ENCODE measurements around the gene NRM. TPM values are rescaled to one million over a fixed set of nuclear protein-coding genes. Genes with fewer than 3 reads are reported as not detected.
A peak's percentile ranks its signal among the peaks of the same experiment; 100 is the strongest.
"Not testable (repeated sequence)": the region's sequence is repeated elsewhere in the genome, so short reads cannot be mapped to it uniquely, and the experiment has no call there.

The NRM gene
- total RNA-seq, 4 donors from 2014 or later = 6.0 to 13.3 (median 6.9) TPM

DNA sequence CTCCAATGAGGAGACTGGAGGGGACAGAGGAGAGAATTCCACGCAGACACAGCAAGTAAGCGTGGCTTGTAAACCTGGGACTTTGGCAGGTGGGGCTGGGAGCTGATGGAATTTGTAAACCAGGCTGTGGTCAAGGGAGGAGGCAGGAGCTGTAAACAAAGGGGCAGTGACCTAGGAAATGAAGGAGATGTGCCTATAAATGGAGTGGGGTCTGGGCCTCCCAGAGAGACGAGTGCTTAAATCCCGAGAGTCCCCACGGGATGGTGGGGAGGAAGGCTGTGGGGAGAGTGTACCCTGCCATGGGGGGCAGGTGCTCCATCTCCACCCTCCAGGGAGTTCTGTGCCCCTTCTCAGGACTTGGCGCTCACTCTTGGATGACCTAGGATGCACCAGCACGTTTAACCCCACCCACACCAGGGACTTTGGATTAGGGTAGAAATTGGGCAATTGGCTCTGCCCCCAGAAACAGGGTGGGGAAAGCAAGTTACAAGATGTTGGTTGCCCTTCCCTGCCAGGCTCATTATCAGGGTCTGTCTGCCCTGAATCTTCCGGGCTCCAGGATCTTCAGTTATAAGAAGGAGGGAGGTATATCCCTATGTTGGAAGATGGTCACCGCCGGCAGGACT, 14.0 kb downstream of the NRM start:
- Histone ChIP-seq H3K4me3 (no peak overlapping the region), H3K9me3 (no peaks in the 10 kb centered on the region), H3K4me1 (peaks cover 0 to 45% (median 33%) of the 10 kb centered on the region in 4 donors), H3K27ac (no peak overlapping the region), H3K27me3 (no peaks in the 10 kb centered on the region), H3K36me3 (peaks cover 5 to 52% (median 13%) of the 10 kb centered on the region in 3 donors)
- TF ChIP-seq POLR2A (IDR thresholded peaks at IDR 0.05) (no peak), EP300 (IDR thresholded peaks at IDR 0.05) (no peak)
- TF ChIP-seq, protein P1, sequence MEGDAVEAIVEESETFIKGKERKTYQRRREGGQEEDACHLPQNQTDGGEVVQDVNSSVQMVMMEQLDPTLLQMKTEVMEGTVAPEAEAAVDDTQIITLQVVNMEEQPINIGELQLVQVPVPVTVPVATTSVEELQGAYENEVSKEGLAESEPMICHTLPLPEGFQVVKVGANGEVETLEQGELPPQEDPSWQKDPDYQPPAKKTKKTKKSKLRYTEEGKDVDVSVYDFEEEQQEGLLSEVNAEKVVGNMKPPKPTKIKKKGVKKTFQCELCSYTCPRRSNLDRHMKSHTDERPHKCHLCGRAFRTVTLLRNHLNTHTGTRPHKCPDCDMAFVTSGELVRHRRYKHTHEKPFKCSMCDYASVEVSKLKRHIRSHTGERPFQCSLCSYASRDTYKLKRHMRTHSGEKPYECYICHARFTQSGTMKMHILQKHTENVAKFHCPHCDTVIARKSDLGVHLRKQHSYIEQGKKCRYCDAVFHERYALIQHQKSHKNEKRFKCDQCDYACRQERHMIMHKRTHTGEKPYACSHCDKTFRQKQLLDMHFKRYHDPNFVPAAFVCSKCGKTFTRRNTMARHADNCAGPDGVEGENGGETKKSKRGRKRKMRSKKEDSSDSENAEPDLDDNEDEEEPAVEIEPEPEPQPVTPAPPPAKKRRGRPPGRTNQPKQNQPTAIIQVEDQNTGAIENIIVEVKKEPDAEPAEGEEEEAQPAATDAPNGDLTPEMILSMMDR (IDR thresholded peaks at IDR 0.05) = no peak
- DNase-seq (ENCODE audit: low spot score in 2 of 2) = no peak
- WGBS, 2 donors = 72 to 79% methylated on average over 10 of the region's 10 CpGs

DNA sequence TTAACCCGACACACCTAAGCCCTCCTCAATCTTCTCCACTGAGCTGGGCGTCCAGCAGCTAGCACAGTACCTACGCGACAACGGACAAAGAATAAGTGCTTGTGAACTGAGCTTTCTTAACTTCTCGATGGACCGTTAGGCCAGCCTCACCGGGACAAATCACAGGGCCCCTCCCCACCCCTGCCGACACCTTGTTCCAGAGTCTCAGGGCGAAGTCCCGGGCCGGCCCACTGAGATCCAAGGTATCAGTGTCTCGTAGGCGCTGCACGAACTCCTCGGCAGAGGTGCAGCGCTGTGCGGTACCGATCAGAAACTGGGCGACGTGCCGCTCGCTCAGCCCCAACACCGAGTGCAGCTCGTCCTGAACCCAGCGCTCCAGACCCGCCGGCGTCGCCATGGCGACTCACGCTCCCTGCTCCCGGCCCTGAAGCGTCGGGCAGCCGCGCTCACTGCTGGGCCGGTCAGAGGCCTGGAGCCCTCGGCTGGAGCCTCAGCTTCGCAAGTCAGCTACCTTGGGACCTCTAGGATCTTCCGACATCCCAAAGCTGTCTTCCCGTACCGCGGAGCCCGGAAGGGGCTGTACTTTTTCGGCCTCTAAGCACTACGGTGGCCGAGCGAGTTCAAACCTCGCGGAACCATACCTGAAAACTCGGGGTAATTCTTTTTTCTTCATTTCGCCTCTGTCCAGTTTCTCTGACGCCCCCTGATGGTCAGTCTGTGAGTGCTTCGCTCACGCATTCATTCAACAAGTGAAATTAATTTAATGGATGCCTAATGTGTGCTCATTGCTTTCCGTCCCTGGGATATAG, 18.1 kb downstream of the NRM start, which contains the start of gene DHX16:
DHX16 (minus strand) TSS at position 562 of the 809 bp plus-strand sequence; CDS start at position 397, 165 bp downstream.
- TF ChIP-seq, protein P1 (IDR thresholded peaks at IDR 0.05) = peak; percentile 58 to 92 (median 84)
- TF ChIP-seq POLR2A (IDR thresholded peaks at IDR 0.05) (peak in 1 of 2 donors; percentile 17), EP300 (IDR thresholded peaks at IDR 0.05) (peak; percentile 85 to 94)
- H3K4me3 ChIP-seq = peak within 1 kb of the TSS; percentile 73 to 87 (median 78)
- no peaks in the 10 kb centered on the region for H3K9me3 ChIP-seq
- H3K36me3 ChIP-seq = peaks cover 2 to 58% (median 25%) of the 10 kb centered on the region in 3 donors
- no peaks in the 10 kb centered on the region for H3K27me3 ChIP-seq
- H3K4me1 ChIP-seq = peaks cover 0 to 30% (median 10%) of the 10 kb centered on the region in 4 donors
- WGBS, 2 donors = 1% methylated on average over 31 to 36 of the region's 57 CpGs
- peak within 1 kb of the TSS; percentile 57 to 85 (median 74) for H3K27ac ChIP-seq
- DNase-seq (ENCODE audit: low spot score in 2 of 2) = peak; percentile 95 to 100

DNA sequence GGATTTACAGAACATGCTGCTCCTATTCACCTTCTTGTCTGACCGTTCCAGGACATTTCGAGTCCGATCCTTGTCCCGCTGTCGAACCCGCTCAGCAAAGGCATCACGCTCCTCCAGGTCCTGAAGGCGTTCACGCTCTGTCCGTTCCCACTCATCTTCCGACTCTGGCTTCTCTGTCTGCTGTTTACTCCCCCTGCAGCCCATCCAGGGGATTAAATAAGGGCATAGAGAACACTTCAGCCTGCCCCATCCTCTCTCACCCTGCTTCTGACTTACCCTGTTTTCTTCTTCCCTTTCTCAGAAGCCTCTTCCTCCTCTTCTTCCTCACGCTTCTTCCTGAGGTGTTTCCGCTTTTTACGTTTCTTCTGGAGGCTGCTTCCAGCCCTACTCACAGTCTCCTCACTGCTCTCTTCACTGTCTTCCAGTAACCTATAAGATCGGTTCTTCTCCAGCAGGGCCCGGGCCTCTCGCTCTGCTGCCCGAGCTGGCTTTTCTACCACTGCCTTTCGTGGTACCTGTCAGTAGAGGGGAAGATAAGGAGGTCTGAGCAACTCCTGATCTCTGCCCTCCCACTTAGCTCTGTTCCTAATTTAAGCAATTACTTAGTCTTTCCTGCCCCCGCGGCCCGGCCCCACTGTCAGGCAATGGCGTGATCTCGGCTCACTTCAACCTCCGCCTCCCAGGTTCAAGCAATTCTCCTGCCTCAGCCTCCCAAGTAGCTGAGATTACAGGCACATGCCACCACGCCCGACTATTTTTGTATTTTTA, 19.8 kb downstream of the NRM start:
- Histone ChIP-seq H3K27ac (no peak overlapping the region), H3K4me1 (peaks cover 0 to 30% (median 10%) of the 10 kb centered on the region in 4 donors), H3K36me3 (peaks cover 0 to 58% (median 12%) of the 10 kb centered on the region in 3 donors), H3K9me3 (no peaks in the 10 kb centered on the region), H3K4me3 (no peak overlapping the region), H3K27me3 (no peaks in the 10 kb centered on the region)
- no peak for DNase-seq (ENCODE audit: low spot score in 2 of 2)
- 85 to 86% methylated on average over 27 of the region's 27 CpGs for WGBS, 2 donors
- TF ChIP-seq POLR2A (IDR thresholded peaks at IDR 0.05) (no peak), EP300 (IDR thresholded peaks at IDR 0.05) (no peak)

DNA sequence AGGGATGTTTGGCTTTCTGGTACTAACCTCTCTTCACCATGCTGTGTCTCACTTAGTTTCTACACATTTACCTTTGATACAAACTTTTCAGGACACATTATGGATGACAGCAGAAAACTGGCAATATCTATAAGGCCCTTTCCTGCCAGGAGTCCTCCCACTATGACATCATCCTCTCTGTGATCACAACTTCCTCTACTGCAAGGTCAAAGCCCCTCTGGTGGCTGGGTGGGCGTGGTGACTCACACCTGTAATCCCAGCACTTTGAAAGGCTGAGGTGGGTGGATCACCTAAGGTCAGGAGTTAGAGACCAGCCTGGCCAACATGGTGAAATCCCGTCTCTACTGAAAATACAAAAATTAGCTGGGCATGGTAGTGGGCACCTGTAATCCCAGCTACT, 24.5 kb downstream of the NRM start:
- H3K4me3 ChIP-seq; H3K27ac ChIP-seq; DNase-seq (ENCODE audit: low spot score in 2 of 2); H3K27me3 ChIP-seq; H3K9me3 ChIP-seq: not testable (repeated sequence)
- H3K4me1 ChIP-seq = peaks cover 0 to 12% (median 2%) of the 10 kb centered on the region in 4 donors
- WGBS, 2 donors = 80 to 81% methylated on average over 2 of the region's 2 CpGs
- H3K36me3 ChIP-seq = peaks cover 4 to 98% (median 31%) of the 10 kb centered on the region in 3 donors

DNA sequence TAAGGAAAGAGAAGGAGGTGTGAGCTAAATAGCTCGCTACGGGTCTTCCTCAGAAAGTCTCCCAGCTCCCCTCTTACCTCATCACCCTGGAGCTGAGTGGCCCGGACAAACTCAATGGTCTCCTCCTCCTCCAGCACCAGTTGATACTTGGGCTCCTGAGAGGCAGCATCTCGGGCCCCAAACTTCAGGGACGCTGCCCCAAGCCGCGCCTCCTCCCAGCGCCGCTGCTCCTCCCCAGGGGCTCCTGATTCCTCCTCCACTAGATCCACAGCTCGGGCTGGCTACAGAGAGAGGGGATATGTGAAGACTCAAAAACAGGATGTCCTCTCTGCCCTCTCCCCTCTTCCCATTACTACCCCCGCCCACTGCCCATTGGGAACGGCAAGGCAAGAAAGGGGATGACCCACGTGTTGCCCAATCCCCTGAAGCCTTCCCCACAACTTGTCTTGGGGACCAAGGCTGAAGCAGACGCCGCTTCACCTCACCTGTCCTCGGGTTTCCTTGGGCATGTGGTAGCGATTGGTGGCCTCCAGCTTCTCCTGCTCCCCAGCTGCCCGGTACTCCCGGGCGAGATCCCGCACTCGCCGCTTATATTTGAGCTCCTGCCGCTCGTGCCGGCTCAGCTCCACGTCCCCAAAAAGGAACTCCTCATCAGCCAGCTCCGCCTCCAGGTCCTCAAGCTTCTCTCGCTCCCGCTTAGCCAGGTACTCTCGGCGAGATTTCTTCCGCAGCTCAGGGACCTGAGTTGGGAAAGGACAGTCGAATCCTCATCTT, 25.6 kb downstream of the NRM start:
- 91 to 92% methylated on average over 34 of the region's 34 CpGs for WGBS, 2 donors
- TF ChIP-seq, protein P1 (IDR thresholded peaks at IDR 0.05) = no peak
- TF ChIP-seq EP300 (IDR thresholded peaks at IDR 0.05) (no peak), POLR2A (IDR thresholded peaks at IDR 0.05) (no peak)
- H3K36me3 ChIP-seq = peaks cover 4 to 100% (median 31%) of the 10 kb centered on the region in 3 donors

DNA sequence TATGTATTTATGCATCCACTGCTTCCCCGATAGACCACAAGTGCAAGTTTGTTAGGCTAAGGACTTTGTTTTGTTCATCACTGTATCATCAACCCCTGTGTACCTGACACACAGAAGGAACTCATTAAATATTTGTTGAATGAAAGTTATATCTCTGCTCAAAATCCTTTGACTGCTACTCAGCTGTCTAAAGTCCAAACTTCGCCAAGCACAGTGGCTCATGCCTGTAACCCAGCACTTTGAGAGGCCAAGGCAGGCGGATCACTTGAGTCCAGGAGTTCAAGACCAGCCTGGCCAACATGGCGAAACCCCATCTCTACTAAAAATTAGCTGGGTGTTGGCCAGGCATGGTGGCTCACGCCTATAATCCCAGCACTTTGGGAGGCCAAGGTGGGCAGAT, 32.9 kb downstream of the NRM start:
- peaks cover 2 to 100% (median 50%) of the 10 kb centered on the region in 3 donors for H3K36me3 ChIP-seq
- H3K27ac ChIP-seq; H3K9me3 ChIP-seq; H3K27me3 ChIP-seq; DNase-seq (ENCODE audit: low spot score in 2 of 2); H3K4me3 ChIP-seq; H3K4me1 ChIP-seq: not testable (repeated sequence)
- 89 to 90% methylated on average over 5 of the region's 5 CpGs for WGBS, 2 donors

More for the DNA sequence above, 25.6 kb downstream of the NRM start:
- Histone ChIP-seq H3K9me3 (no peaks in the 10 kb centered on the region), H3K27me3 (no peaks in the 10 kb centered on the region), H3K27ac (no peak overlapping the region), H3K4me1 (peaks cover 0 to 1% (median 0%) of the 10 kb centered on the region in 4 donors), H3K4me3 (no peak overlapping the region)
- no peak for DNase-seq (ENCODE audit: low spot score in 2 of 2)
